ENCODE results near the gene AQP6.

Gene AQP6

GRCh38 chr12:49972641-49973360, at the start of gene AQP6:
AQP6 (plus strand) TSS chr12:49972947; CDS start chr12:49973174, 227 bp downstream.
- peaks cover 34% of the 10 kb centered on the region for H3K27me3 ChIP-seq (ENCODE audit: insufficient read depth, low read length, poor library complexity)
- H2AFZ ChIP-seq (ENCODE audit: low read depth, low read length), result no peak within 1 kb of the TSS
- H3K4me2 ChIP-seq (ENCODE audit: insufficient read depth, low read length), result no peak within 1 kb of the TSS
- DNase-seq (no peak), ATAC-seq (ENCODE audit: insufficient read depth, low read depth) (no peak)
- no peaks in the 10 kb centered on the region for H3K79me2 ChIP-seq (ENCODE audit: insufficient read depth, low read length)
- TF ChIP-seq CTCF (IDR thresholded peaks at IDR 0.05; ENCODE audit: borderline replicate concordance, extremely low read depth, low read length, poor library complexity, severe bottlenecking) (no peak), EZH2 (IDR thresholded peaks at IDR 0.05; ENCODE audit: borderline replicate concordance, low read depth, low read length, severe bottlenecking) (no peak)
- H3K9ac ChIP-seq (ENCODE audit: low read depth, low read length), result no peak within 1 kb of the TSS
- no peak within 1 kb of the TSS for H3K4me3 ChIP-seq (ENCODE audit: low read depth in 1 of 2, low read length in 2 of 2)
- H3K36me3 ChIP-seq (ENCODE audit: insufficient read depth, low read length), result no peaks in the 10 kb centered on the region
- H4K20me1 ChIP-seq (ENCODE audit: insufficient read depth, low read length), result peaks cover 14% of the 10 kb centered on the region
- peaks cover 2% of the 10 kb centered on the region for H3K4me1 ChIP-seq (ENCODE audit: insufficient read depth, low read length)
- H3K9me3 ChIP-seq (ENCODE audit: insufficient read depth, low read length, severe bottlenecking), result no peaks in the 10 kb centered on the region
- no peak within 1 kb of the TSS for H3K27ac ChIP-seq (ENCODE audit: low read length)

GRCh38 chr12:49923035-49923644, 49.6 kb upstream of the AQP6 start:
- no peaks in the 10 kb centered on the region for H3K36me3 ChIP-seq (ENCODE audit: insufficient read depth, low read length)
- H2AFZ ChIP-seq (ENCODE audit: low read depth, low read length), result no peak overlapping the region
- no peak overlapping the region for H3K4me3 ChIP-seq (ENCODE audit: low read depth in 1 of 2, low read length in 2 of 2)
- no peak for DNase-seq
- no peaks in the 10 kb centered on the region for H3K79me2 ChIP-seq (ENCODE audit: insufficient read depth, low read length)
- H3K4me1 ChIP-seq (ENCODE audit: insufficient read depth, low read length), result no peaks in the 10 kb centered on the region
- H3K27ac ChIP-seq (ENCODE audit: low read length), result no peak overlapping the region
- H3K9me3 ChIP-seq (ENCODE audit: insufficient read depth, low read length, severe bottlenecking), result no peaks in the 10 kb centered on the region
- H3K9ac ChIP-seq (ENCODE audit: low read depth, low read length), result no peak overlapping the region
- H3K27me3 ChIP-seq (ENCODE audit: insufficient read depth, low read length, poor library complexity), result no peaks in the 10 kb centered on the region
- no peak overlapping the region for H3K4me2 ChIP-seq (ENCODE audit: insufficient read depth, low read length)
- H4K20me1 ChIP-seq (ENCODE audit: insufficient read depth, low read length), result peaks cover 4% of the 10 kb centered on the region; the same call in 1 of the 2 replicates
- no peak for TF ChIP-seq EZH2 (IDR thresholded peaks at IDR 0.05; ENCODE audit: borderline replicate concordance, low read depth, low read length, severe bottlenecking)
- TF ChIP-seq CTCF (IDR thresholded peaks at IDR 0.05; ENCODE audit: borderline replicate concordance, extremely low read depth, low read length, poor library complexity, severe bottlenecking), result no peak
- no peak for ATAC-seq (ENCODE audit: insufficient read depth, low read depth)

- Histone ChIP-seq H3K79me2 (ENCODE audit: insufficient read depth, low read length) (no peaks in the 10 kb centered on the region), H3K36me3 (ENCODE audit: insufficient read depth, low read length) (no peaks in the 10 kb centered on the region), H3K9me3 (ENCODE audit: insufficient read depth, low read length, severe bottlenecking) (no peaks in the 10 kb centered on the region), H3K4me3 (ENCODE audit: low read depth in 1 of 2, low read length in 2 of 2) (no peak overlapping the region), H3K27ac (ENCODE audit: low read length) (no peak overlapping the region), H3K27me3 (ENCODE audit: insufficient read depth, low read length, poor library complexity) (no peaks in the 10 kb centered on the region), H3K4me2 (ENCODE audit: insufficient read depth, low read length) (no peak overlapping the region), H3K4me1 (ENCODE audit: insufficient read depth, low read length) (no peaks in the 10 kb centered on the region), H3K9ac (ENCODE audit: low read depth, low read length) (no peak overlapping the region), H2AFZ (ENCODE audit: low read depth, low read length) (no peak overlapping the region), H4K20me1 (ENCODE audit: insufficient read depth, low read length) (peaks cover 4% of the 10 kb centered on the region; the same call in 1 of the 2 replicates)
- DNase-seq, result no peak
- no peak for ATAC-seq (ENCODE audit: insufficient read depth, low read depth)
- no peak for TF ChIP-seq CTCF (IDR thresholded peaks at IDR 0.05; ENCODE audit: borderline replicate concordance, extremely low read depth, low read length, poor library complexity, severe bottlenecking)
- no peak for TF ChIP-seq EZH2 (IDR thresholded peaks at IDR 0.05; ENCODE audit: borderline replicate concordance, low read depth, low read length, severe bottlenecking)
These were observed 48.7 kb upstream of the AQP6 start for GRCh38 chr12:49923880-49924556.
